Brain microvascular endothelial cell (primary cell): Measurements from ENCODE around the gene NR2F1-AS1.

ENCODE experiments used
- DNase-seq: peaks from one replicate; pipeline ENCODE4 v3.0.0-alpha.2; 2020
- H3K27ac ChIP-seq: fragments of 250-450 bp; sonication (Bioruptor Pico); 2 replicates; pipeline ENCODE4 v1.5.1; 2020; ENCODE audit warnings: mild to moderate bottlenecking, moderate library complexity
- H3K27me3 ChIP-seq: fragments of 250-450 bp; sonication (Bioruptor Pico); replicated peaks from 2 replicates; pipeline ENCODE4 v1.5.1; 2020; ENCODE audit warnings: mild to moderate bottlenecking
- H3K36me3 ChIP-seq: fragments of 250-450 bp; sonication (Bioruptor Pico); replicated peaks from 2 replicates; pipeline ENCODE4 v1.5.1; 2020; ENCODE audit warnings: mild to moderate bottlenecking
- H3K4me3 ChIP-seq: 2 replicates; pipeline ENCODE4 v1.5.1; 2011; ENCODE audit warnings: low read depth, mild to moderate bottlenecking, control low read depth, low read length, moderate library complexity
- CTCF ChIP-seq: IDR thresholded peaks from 2 replicates; pipeline ENCODE4 v1.5.1; 2011; ENCODE audit warnings: low read depth, mild to moderate bottlenecking, moderate library complexity, low read length, control low read depth, inconsistent platforms; ENCODE audit errors: missing control alignments
- in situ Hi-C: cut with HindIII; loops from 2 replicates; pipeline ENCODE4 v1.10.0; 2017; ENCODE audit warnings: low sequenced_read_pairs, low pct_ligation_motif_present

The NR2F1-AS1 gene

DNA sequence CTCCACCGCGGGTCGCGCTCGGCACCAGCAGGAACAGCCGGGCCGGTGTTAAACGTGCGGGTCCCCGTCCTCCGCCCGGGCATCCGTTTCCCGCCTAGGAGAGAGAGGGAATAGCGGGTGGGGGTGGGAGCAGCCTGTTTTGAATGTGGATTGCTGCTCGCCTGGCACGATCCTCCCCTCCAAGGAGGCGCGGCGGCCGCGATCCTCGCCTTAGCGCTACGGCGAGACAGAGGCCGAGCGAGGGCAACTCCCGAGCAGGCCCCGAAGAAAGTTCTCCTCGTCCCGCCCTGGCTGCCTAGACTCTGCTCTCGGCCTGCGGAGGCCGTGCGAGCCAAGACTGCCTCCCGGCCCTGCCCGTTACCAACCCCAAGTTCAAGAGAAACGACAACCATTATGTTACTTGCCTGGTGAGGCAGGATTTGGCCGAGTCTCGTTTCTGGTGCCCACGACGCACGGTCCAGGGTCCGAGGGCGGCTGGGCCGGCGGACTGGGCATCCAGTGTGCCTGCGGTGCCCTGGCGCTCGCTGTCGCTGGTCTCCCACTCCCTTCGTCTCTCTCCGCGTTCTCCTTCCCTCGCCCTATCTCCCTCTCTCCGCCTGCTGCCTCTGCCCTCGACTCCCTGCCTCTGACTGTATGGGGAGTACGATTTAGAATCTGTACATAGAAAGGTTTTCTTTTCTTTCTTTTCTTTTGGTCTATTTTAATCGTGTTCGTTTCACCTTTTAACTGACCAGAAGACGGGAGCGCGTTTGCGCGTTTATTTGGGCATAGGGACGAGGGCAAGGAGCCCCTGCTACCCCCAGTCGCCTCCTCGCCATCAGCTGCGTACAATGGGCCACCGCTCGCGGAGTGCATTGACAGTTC, 724 bp downstream of the NR2F1-AS1 start:
- H3K36me3 ChIP-seq: peaks cover 3% of the 10 kb centered on the region
- no peaks in the 10 kb centered on the region for H3K27me3 ChIP-seq
- H3K27ac ChIP-seq: peak overlapping the region; percentile 94
- in situ Hi-C loops: no loop called here
- DNase-seq: no peak
- H3K4me3 ChIP-seq: peak overlapping the region; percentile 68
- no peak for TF ChIP-seq CTCF

DNA sequence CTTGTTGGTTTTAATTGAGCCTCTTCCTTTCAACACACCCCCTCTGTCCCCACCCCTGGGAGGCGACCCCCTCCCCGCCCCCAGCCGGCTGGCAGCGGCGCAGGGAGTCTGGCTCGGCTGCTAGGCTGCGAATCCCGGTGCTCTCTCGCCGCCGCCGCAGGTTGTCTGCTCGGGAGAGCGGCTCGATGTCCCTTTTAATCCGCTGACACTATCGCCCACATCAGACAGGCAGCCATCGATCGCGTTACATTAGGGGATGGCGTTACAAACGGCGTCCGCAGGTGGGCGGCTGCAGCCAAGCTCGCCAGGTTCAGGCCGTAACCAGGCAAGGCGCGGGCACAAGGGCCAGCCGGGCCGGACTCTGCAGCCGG, 1.3 kb downstream of the NR2F1-AS1 start:
- Histone ChIP-seq H3K27me3 (no peaks in the 10 kb centered on the region), H3K27ac (peak overlapping the region; percentile 94), H3K36me3 (no peaks in the 10 kb centered on the region), H3K4me3 (peak overlapping the region; percentile 68)
- in situ Hi-C loops: no loop called here
- no peak for DNase-seq
- no peak for TF ChIP-seq CTCF

DNA sequence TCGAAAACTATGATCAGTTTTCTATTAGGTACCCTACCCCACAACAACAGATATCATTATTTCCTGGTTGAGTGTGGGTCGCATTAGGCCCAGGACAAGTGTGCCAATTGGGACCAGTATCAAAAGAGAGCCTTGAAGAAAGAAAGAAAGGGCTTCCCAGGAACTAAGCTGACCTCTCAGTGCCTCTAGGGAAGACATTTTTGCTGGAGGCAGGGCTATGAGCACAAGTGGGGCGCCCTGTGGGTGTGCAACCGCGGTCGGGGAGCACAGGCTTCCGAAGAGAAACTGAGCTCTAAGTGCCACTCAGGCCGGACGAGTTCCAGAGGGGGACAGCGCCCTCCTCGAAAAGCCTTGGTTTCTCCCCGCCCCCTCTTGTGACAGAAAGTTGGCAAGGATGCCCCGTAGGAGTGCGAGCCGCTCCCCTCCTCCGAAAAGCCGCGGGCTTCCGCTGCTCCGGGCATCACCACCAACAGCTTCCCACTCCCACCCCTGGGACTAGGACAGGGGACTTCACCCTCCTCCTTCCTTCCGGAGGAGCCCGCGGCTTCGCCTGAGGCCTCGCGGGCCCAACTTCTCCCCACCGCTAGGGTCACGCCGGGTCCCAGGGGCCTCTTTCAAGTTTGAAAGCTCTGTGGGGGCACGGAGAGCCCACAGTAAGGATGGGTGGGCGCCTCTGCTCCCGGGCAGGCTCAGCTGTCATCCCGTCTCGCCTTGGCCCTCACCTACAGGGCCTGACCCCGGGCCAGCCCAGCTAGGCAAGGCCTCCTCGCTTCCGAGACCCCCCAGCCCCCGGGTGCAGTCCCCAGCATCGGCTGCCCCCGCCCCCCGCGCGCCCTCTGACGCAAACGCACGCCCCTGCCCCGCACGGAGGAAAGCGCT, 2.0 kb downstream of the NR2F1-AS1 start:
- H3K4me3 ChIP-seq: peak overlapping the region; percentile 68
- TF ChIP-seq CTCF: peak; percentile 13
- no peaks in the 10 kb centered on the region for H3K36me3 ChIP-seq
- no peaks in the 10 kb centered on the region for H3K27me3 ChIP-seq
- in situ Hi-C loops: no loop called here
- DNase-seq: no peak
- peak overlapping the region; percentile 86 for H3K27ac ChIP-seq

GRCh38 chr5:93577854-93578812, 2.9 kb downstream of the NR2F1-AS1 start:
- H3K36me3 ChIP-seq: peaks cover 4% of the 10 kb centered on the region
- peak overlapping the region; percentile 68 for H3K4me3 ChIP-seq
- no peak for TF ChIP-seq CTCF
- DNase-seq: no peak
- H3K27me3 ChIP-seq: no peaks in the 10 kb centered on the region
- in situ Hi-C loops: no loop called here
- H3K27ac ChIP-seq: peak overlapping the region; percentile 86
